Esophagus (tissue), 2 donors: ENCODE measurements around the gene PANK3. TPM values are rescaled to one million over a fixed set of nuclear protein-coding genes. Genes with fewer than 3 reads are reported as not detected.
"Not testable (repeated sequence)": the region's sequence is repeated elsewhere in the genome, so short reads cannot be mapped to it uniquely, and the experiment has no call there.

Experiments
- H3K27ac ChIP-seq, 2 donors: one replicate each; pipeline ENCODE4 v1.5.1; 2013; ENCODE audit warnings: low read depth in 2 of 2, mild to moderate bottlenecking in 2 of 2, inconsistent platforms in 1 of 2, low read length in 1 of 2, moderate library complexity in 1 of 2
- H3K27me3 ChIP-seq, 2 donors: one replicate each; pipeline ENCODE4 v1.6.1; 2013; ENCODE audit warnings: low read length in 2 of 2, control low read depth in 1 of 2, mild to moderate bottlenecking in 1 of 2; ENCODE audit not compliant: insufficient read depth in 2 of 2, control insufficient read depth in 1 of 2
- H3K36me3 ChIP-seq, 2 donors: one replicate each; pipeline ENCODE4 v1.6.1; 2013; ENCODE audit warnings: low read length in 1 of 2; ENCODE audit not compliant: control insufficient read depth in 2 of 2, insufficient read depth in 2 of 2
- H3K4me1 ChIP-seq, 2 donors: one replicate each; pipeline ENCODE4 v1.6.1; 2013; ENCODE audit warnings: low read length in 1 of 2; ENCODE audit not compliant: control insufficient read depth in 2 of 2, insufficient read depth in 2 of 2
- H3K4me3 ChIP-seq, 2 donors: one replicate each; pipeline ENCODE4 v1.5.1; 2013; ENCODE audit warnings: low read length in 2 of 2, mild to moderate bottlenecking in 2 of 2, low read depth in 1 of 2, moderate library complexity in 1 of 2
- H3K9me3 ChIP-seq, 2 donors: one replicate each; pipeline ENCODE4 v1.6.1; 2013; ENCODE audit warnings: mild to moderate bottlenecking in 2 of 2, low read depth in 1 of 2, low read length in 1 of 2, moderate library complexity in 1 of 2; ENCODE audit not compliant: control insufficient read depth in 2 of 2, insufficient read depth in 1 of 2
- WGBS, 2 donors: extraction: QIAGEN DNeasy Blood & Tissue Kit; methylation state at CpG; one replicate each; pipeline ENCODE4 v1.1.7; 2013; 5-methylcytosine and 5-hydroxymethylcytosine counted together
- polyA plus RNA-seq, 2 donors: library from polyadenylated mRNA; stranded (reverse); fragments of 200-250 nt; gene quantifications; one replicate each; pipeline ENCODE4 v1.2.3, GENCODE V29; 2013
- donor health status: healthy with polysubstance abuse.
- donor health status: Bipolar disorder and iron deficiency.

Gene PANK3
- polyA plus RNA-seq, 2 donors = 3.7 to 7.5 TPM

GRCh38 chr5:168599826-168600225, 20.7 kb upstream of the PANK3 start:
- Histone ChIP-seq H3K4me3 (no peak overlapping the region), H3K4me1 (peaks cover 0 to 2% of the 10 kb centered on the region in 2 donors), H3K27me3 (no peaks in the 10 kb centered on the region), H3K9me3 (no peaks in the 10 kb centered on the region), H3K27ac (no peak overlapping the region), H3K36me3 (no peaks in the 10 kb centered on the region)
- 94 to 95% methylated on average over 10 of the region's 10 CpGs for WGBS, 2 donors

- no peak overlapping the region for H3K27ac ChIP-seq
- WGBS, 2 donors = 67 to 82% methylated on average over 3 of the region's 3 CpGs
- no peaks in the 10 kb centered on the region for H3K4me1 ChIP-seq
- H3K27me3 ChIP-seq = no peaks in the 10 kb centered on the region
- H3K9me3 ChIP-seq = no peaks in the 10 kb centered on the region
- no peak overlapping the region for H3K4me3 ChIP-seq
- no peaks in the 10 kb centered on the region for H3K36me3 ChIP-seq
Measured at GRCh38 chr5:168598639-168599038, 19.5 kb upstream of the PANK3 start.

GRCh38 chr5:168596927-168597326, 17.8 kb upstream of the PANK3 start:
- Histone ChIP-seq H3K36me3 (no peaks in the 10 kb centered on the region), H3K4me3 (no peak overlapping the region), H3K4me1 (no peaks in the 10 kb centered on the region), H3K27me3 (no peaks in the 10 kb centered on the region), H3K9me3 (no peaks in the 10 kb centered on the region), H3K27ac (no peak overlapping the region)
- 74 to 75% methylated on average over 2 of the region's 2 CpGs for WGBS, 2 donors

GRCh38 chr5:168596122-168596521, 17.0 kb upstream of the PANK3 start:
- not testable (repeated sequence) for H3K27ac ChIP-seq, H3K4me1 ChIP-seq, H3K9me3 ChIP-seq, H3K36me3 ChIP-seq, H3K27me3 ChIP-seq, H3K4me3 ChIP-seq
- WGBS, 2 donors = 80 to 87% methylated on average over 1 of the region's 1 CpG

GRCh38 chr5:168592014-168592368, 12.8 kb upstream of the PANK3 start:
- H3K27ac ChIP-seq = no peak overlapping the region
- 85 to 87% methylated on average over 1 of the region's 1 CpG for WGBS, 2 donors
- H3K4me3 ChIP-seq = no peak overlapping the region
- H3K36me3 ChIP-seq = no peaks in the 10 kb centered on the region
- no peaks in the 10 kb centered on the region for H3K4me1 ChIP-seq
- H3K27me3 ChIP-seq = no peaks in the 10 kb centered on the region
- no peaks in the 10 kb centered on the region for H3K9me3 ChIP-seq

GRCh38 chr5:168591302-168592013, 12.3 kb upstream of the PANK3 start:
- whole genome bisulfite sequencing, 2 donors = 63 to 74% methylated on average over 2 of the region's 2 CpGs
- H3K27ac ChIP-seq = no peak overlapping the region

GRCh38 chr5:168590666-168591065, 11.5 kb upstream of the PANK3 start:
- 70 to 92% methylated on average over 3 of the region's 3 CpGs for WGBS, 2 donors
- no peaks in the 10 kb centered on the region for H3K4me1 ChIP-seq
- no peaks in the 10 kb centered on the region for H3K27me3 ChIP-seq
- no peak overlapping the region for H3K4me3 ChIP-seq
- H3K9me3 ChIP-seq = no peaks in the 10 kb centered on the region
- no peaks in the 10 kb centered on the region for H3K36me3 ChIP-seq
- H3K27ac ChIP-seq = no peak overlapping the region

More at GRCh38 chr5:168591302-168592013, 12.3 kb upstream of the PANK3 start:
- Histone ChIP-seq H3K9me3 (no peaks in the 10 kb centered on the region), H3K4me3 (no peak overlapping the region), H3K27me3 (no peaks in the 10 kb centered on the region), H3K36me3 (no peaks in the 10 kb centered on the region), H3K4me1 (no peaks in the 10 kb centered on the region)

- Histone ChIP-seq H3K4me3 (no peak overlapping the region), H3K36me3 (no peaks in the 10 kb centered on the region), H3K27me3 (no peaks in the 10 kb centered on the region), H3K4me1 (no peaks in the 10 kb centered on the region), H3K9me3 (no peaks in the 10 kb centered on the region), H3K27ac (no peak overlapping the region)
- 90 to 97% methylated on average over 5 of the region's 5 CpGs for WGBS, 2 donors
Measured at GRCh38 chr5:168587987-168588386, 8.8 kb upstream of the PANK3 start.

GRCh38 chr5:168585119-168585856, 6.1 kb upstream of the PANK3 start:
- Histone ChIP-seq H3K36me3 (no peaks in the 10 kb centered on the region), H3K4me3 (no peak overlapping the region), H3K27me3 (no peaks in the 10 kb centered on the region), H3K9me3 (no peaks in the 10 kb centered on the region), H3K27ac (no peak overlapping the region), H3K4me1 (no peaks in the 10 kb centered on the region)
- 68 to 72% methylated on average over 5 of the region's 5 CpGs for WGBS, 2 donors
